Esophagus muscularis mucosa (tissue), 4 donors: ENCODE data around the gene STAMBPL1. TPM values are rescaled to one million over a fixed set of nuclear protein-coding genes. Genes with fewer than 3 reads are reported as not detected.
"Not testable (repeated sequence)": the region's sequence is repeated elsewhere in the genome, so short reads cannot be mapped to it uniquely, and the experiment has no call there.

Source experiments
- DNase-seq: peaks from one replicate; pipeline ENCODE4 v3.0.0-alpha.2; 2017; ENCODE audit errors: extremely low spot score
- H3K27ac ChIP-seq, 4 donors: fragments of 200-600 bp; sonication (generic); replicated peaks in 1 of 4; 1 replicate in 3 of 4; 2 replicates in 1 of 4; pipeline ENCODE4 v1.5.1; 2016 to 2019; ENCODE audit warnings: mild to moderate bottlenecking in 1 of 4
- H3K27me3 ChIP-seq, 4 donors: fragments of 200-600 bp; sonication (generic); one replicate each; pipeline versions ENCODE4 v1.5.1 to v1.6.0; 2016 to 2019
- H3K36me3 ChIP-seq, 4 donors: fragments of 200-600 bp; sonication (generic); one replicate each; pipeline ENCODE4 v1.5.1; 2016 to 2019
- H3K4me1 ChIP-seq, 4 donors: fragments of 200-600 bp; sonication (generic); one replicate each; pipeline ENCODE4 v1.5.1; 2016 to 2019
- H3K4me3 ChIP-seq, 4 donors: fragments of 200-600 bp; sonication (generic); 1 replicate in 2 of 4; 2 replicates in 2 of 4; pipeline ENCODE4 v1.5.1; 2016 to 2019; ENCODE audit warnings: mild to moderate bottlenecking in 4 of 4, moderate library complexity in 1 of 4
- H3K9me3 ChIP-seq, 4 donors: fragments of 200-600 bp; sonication (generic); 1 replicate in 3 of 4; 2 replicates in 1 of 4; pipeline ENCODE4 v1.5.1; 2016 to 2019
- EP300 ChIP-seq: sonication (generic); formaldehyde crosslinking; IDR thresholded peaks from one replicate; pipeline ENCODE4 v1.6.1; 2017; ENCODE audit warnings: antibody characterized with exemption
- POLR2A ChIP-seq: fragments of 450-650 bp; IDR thresholded peaks from one replicate; pipeline ENCODE4 v1.6.1; 2017; ENCODE audit warnings: antibody characterized with exemption, moderate library complexity, mild to moderate bottlenecking, low read depth
- POLR2AphosphoS5 ChIP-seq, 2 donors: sonication (generic); formaldehyde crosslinking; IDR thresholded peaks; one replicate each; pipeline ENCODE4 v1.6.1; 2017; ENCODE audit warnings: antibody characterized with exemption in 2 of 2
- WGBS: methylation state at CpG from one replicate; pipeline ENCODE4 v1.1.5; 2018; 5-methylcytosine and 5-hydroxymethylcytosine counted together
- intact Hi-C: fragments of 100-400 bp; cut with DNase I; formaldehyde crosslinking; loops from one replicate; pipeline ENCODE4 v1.15.1; 2023
- total RNA-seq, 4 donors: library from RNA; depleted of rRNA; stranded (reverse); fragments of >200 nt; gene quantifications; one replicate each; pipeline versions ENCODE4 v1.1.0 to v1.2.1, GENCODE V29; 2016
- TF ChIP-seq, protein P1 (sequence below), 3 experiments: fragments of 200-600 bp in 2 of 3; fragments of 450-650 bp in 1 of 3; sonication (generic) in 2 of 3; IDR thresholded peaks; one replicate each; pipeline ENCODE4 v1.5.1; 2017 to 2019; ENCODE audit warnings: antibody characterized with exemption in 3 of 3, mild to moderate bottlenecking in 2 of 3, moderate library complexity in 1 of 3

STAMBPL1 gene
- total RNA-seq, 4 donors from 2014 or later = 8.6 to 27.4 (median 14.7) TPM

DNA sequence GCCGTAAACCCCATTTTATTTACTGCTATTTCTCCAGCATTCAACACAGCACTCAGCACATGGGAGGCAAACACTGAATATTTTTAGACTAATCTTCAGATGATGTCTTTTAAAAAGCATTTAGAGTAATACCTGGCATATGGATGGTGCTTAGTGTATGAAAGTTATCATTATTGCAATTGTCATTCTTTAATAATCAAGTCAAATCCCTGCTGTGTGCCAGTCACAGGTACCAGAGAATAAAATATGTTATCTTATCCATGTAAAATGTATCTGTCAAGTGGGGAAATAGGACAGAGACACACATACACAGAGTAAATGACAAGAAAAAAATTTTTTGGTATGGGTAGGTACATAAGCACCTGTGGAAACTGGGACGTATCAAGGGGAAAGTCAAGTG is 46.9 kb upstream of the STAMBPL1 start:
- H3K4me1 ChIP-seq = peaks cover 0 to 9% (median 3%) of the 10 kb centered on the region in 4 donors
- H3K27me3 ChIP-seq = no peaks in the 10 kb centered on the region
- WGBS = 96% methylated on average over 2 of the region's 2 CpGs
- no peaks in the 10 kb centered on the region for H3K36me3 ChIP-seq
- no peak overlapping the region for H3K4me3 ChIP-seq
- no peaks in the 10 kb centered on the region for H3K9me3 ChIP-seq
- TF ChIP-seq POLR2A (no peak), EP300 (no peak)
- no peak overlapping the region for H3K27ac ChIP-seq
- DNase-seq = no peak
- intact Hi-C loops = no loop called here

DNA sequence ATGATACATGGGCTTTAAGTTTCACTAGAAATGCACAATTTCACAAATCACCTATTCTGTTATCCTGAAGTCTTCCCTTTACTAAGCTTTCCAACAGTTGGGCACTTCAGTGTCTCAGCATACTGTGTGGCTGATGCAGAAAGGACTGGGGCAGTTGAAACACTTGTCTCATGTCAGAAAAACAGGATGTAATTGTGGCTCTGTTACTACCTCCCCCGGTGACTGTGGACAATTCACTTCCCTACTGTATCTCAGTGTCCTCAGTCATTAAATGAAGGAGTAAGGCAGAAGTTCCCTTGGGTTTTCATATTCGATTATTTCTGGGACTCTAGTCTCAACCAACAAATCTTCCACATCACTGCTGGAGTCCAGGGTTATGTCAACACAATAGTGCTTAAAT is 46.3 kb upstream of the STAMBPL1 start:
- intact Hi-C loops = loop anchor here (2.0 kb wide), 1 partner anchor 159 kb away; no protein-coding TSS in a partner anchor
- TF ChIP-seq, protein P1, sequence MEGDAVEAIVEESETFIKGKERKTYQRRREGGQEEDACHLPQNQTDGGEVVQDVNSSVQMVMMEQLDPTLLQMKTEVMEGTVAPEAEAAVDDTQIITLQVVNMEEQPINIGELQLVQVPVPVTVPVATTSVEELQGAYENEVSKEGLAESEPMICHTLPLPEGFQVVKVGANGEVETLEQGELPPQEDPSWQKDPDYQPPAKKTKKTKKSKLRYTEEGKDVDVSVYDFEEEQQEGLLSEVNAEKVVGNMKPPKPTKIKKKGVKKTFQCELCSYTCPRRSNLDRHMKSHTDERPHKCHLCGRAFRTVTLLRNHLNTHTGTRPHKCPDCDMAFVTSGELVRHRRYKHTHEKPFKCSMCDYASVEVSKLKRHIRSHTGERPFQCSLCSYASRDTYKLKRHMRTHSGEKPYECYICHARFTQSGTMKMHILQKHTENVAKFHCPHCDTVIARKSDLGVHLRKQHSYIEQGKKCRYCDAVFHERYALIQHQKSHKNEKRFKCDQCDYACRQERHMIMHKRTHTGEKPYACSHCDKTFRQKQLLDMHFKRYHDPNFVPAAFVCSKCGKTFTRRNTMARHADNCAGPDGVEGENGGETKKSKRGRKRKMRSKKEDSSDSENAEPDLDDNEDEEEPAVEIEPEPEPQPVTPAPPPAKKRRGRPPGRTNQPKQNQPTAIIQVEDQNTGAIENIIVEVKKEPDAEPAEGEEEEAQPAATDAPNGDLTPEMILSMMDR (IDR thresholded peaks at IDR 0.05) = no peak
- TF ChIP-seq EP300 (no peak), POLR2A (no peak), POLR2AphosphoS5 (IDR thresholded peaks at IDR 0.05) (no peak)

DNA sequence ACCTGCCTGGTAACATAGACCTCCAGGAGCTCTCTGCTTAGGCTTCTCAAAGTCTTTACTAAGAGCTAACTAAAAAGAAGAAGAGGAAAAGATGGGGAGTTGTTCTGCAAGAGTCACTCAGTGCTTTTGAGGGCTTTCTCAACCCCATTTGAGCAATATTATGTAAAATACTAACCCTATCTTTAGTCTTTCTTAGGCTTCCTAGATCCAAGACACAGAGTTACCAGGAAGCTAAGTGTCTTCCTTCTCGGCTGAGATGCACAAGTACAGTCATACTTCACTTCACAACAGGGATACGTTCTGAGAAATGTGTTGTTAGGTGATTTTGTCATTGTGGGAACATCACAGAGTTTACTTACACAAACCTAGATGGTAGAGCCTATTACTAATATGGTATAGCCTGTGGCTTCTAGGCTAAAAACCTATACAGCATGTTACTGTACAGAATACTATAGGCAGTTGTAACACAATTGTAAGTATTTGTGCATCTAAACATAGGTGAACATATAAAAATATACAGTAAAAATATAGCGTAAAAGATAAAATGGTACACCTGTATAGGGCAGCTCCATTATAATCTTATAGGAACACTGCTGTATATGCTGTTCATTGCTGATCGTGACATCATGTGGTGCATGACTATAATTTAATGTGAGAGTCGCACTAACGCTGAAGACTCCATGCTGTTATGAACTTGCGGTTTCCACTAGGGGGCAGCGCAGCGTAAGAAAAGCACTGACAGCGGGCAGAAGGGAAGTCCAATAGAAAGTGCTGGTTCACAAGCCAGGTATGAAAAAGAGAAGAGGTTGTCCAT is 44.7 kb upstream of the STAMBPL1 start:
- intact Hi-C loops = loop anchor here (2.0 to 5.0 kb wide), 3 partner anchors 42 to 387 kb away; no protein-coding TSS in a partner anchor
- Histone ChIP-seq H3K27ac (no peak overlapping the region), H3K9me3 (no peaks in the 10 kb centered on the region), H3K4me1 (peaks cover 0 to 9% (median 3%) of the 10 kb centered on the region in 4 donors), H3K27me3 (no peaks in the 10 kb centered on the region), H3K4me3 (no peak overlapping the region), H3K36me3 (no peaks in the 10 kb centered on the region)
- DNase-seq = no peak
- 17% methylated on average over 10 of the region's 10 CpGs for WGBS
- TF ChIP-seq POLR2A (no peak), POLR2AphosphoS5 (IDR thresholded peaks at IDR 0.05) (peak; percentile 30 to 65), EP300 (no peak)
- TF ChIP-seq, protein P1 (IDR thresholded peaks at IDR 0.05) = peak; percentile 84 to 89 (median 85)

More for the DNA sequence above, 46.3 kb upstream of the STAMBPL1 start:
- 73% methylated on average over 2 of the region's 2 CpGs for WGBS
- DNase-seq = no peak
- no peak overlapping the region for H3K4me3 ChIP-seq
- peaks cover 0 to 9% (median 3%) of the 10 kb centered on the region in 4 donors for H3K4me1 ChIP-seq
- no peaks in the 10 kb centered on the region for H3K36me3 ChIP-seq
- H3K27ac ChIP-seq = no peak overlapping the region
- no peaks in the 10 kb centered on the region for H3K27me3 ChIP-seq
- H3K9me3 ChIP-seq = no peaks in the 10 kb centered on the region

DNA sequence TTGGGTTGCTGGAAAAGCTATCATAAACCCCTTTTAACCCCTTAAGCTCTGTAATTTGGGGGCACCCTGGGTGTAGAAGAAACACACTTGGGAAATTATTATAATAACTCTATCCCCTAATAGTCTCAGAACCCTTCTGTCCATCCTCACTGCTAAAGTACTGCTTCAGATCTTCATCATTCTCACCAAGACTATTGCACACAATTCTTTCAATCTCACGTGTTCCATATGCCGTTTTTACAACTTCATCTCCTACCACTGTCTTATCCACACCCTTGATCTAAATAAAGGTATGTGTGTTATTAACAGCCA is 44.2 kb upstream of the STAMBPL1 start:
- Histone ChIP-seq H3K27ac (no peak overlapping the region), H3K4me1 (peaks cover 0 to 9% (median 3%) of the 10 kb centered on the region in 4 donors), H3K36me3 (no peaks in the 10 kb centered on the region), H3K27me3 (no peaks in the 10 kb centered on the region), H3K4me3 (no peak overlapping the region), H3K9me3 (no peaks in the 10 kb centered on the region)
- no peak for TF ChIP-seq EP300
- no peak for TF ChIP-seq POLR2A
- TF ChIP-seq POLR2AphosphoS5 (IDR thresholded peaks at IDR 0.05) = no peak
- TF ChIP-seq, protein P1 (IDR thresholded peaks at IDR 0.05) = no peak
- 20% methylated on average over 2 of the region's 2 CpGs for WGBS
- no peak for DNase-seq
- intact Hi-C loops = loop anchor here (2.0 to 5.0 kb wide), 4 partner anchors 41 to 386 kb away; no protein-coding TSS in a partner anchor

DNA sequence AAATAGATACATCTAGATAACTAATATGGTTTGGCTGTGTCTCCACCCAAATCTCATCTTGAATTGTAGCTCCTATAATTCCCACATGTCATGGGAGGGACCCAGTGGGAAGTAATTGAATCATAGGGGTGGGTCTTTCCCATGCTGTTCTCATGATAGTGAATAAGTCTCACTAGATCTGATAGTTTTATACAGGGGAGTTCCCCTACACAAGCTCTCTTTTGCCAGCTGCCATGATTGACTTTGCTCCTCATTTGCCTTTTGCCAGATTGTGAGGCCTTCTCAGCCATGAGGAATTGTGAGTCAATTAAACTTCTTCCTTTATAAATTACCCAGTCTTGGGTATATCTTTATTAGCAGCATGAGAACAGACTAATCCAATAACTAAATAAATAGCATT is 42.4 kb upstream of the STAMBPL1 start:
- H3K27ac ChIP-seq, H3K9me3 ChIP-seq, H3K4me3 ChIP-seq, H3K4me1 ChIP-seq, H3K27me3 ChIP-seq, DNase-seq, H3K36me3 ChIP-seq: not testable (repeated sequence)
- intact Hi-C loops = loop anchor here (2.0 to 5.0 kb wide), 3 partner anchors 40 to 385 kb away; no protein-coding TSS in a partner anchor
